ENCODE measurements around the gene KCNJ10.

The KCNJ10 gene

GRCh38 chr1:160098852-160099561, 29.0 kb upstream of the KCNJ10 start:
- DNase-seq: peak; percentile 94

- DNase-seq: peak; percentile 92
Observed at GRCh38 chr1:160097911-160098851, 28.2 kb upstream of the KCNJ10 start, which contains the start of gene IGSF8. Gene IGSF8, minus strand, starts transcription at chr1:160098619. Its CDS starts 147 bp downstream, at chr1:160098472.

- no peak for DNase-seq
Observed at GRCh38 chr1:160097151-160097910, 27.4 kb upstream of the KCNJ10 start.

GRCh38 chr1:160096274-160097116, 26.5 kb upstream of the KCNJ10 start:
- DNase-seq: no peak

GRCh38 chr1:160095382-160096105, 25.6 kb upstream of the KCNJ10 start:
- DNase-seq: no peak

- no peak for DNase-seq
Observed at GRCh38 chr1:160094806-160095205, 24.8 kb upstream of the KCNJ10 start.

GRCh38 chr1:160094291-160094625, 24.3 kb upstream of the KCNJ10 start:
- DNase-seq: no peak

GRCh38 chr1:160093624-160094290, 23.8 kb upstream of the KCNJ10 start:
- no peak for DNase-seq

- DNase-seq: no peak
Observed at GRCh38 chr1:160093069-160093395, 23.1 kb upstream of the KCNJ10 start.

GRCh38 chr1:160092366-160093068, 22.6 kb upstream of the KCNJ10 start:
- DNase-seq: no peak

GRCh38 chr1:160091666-160092223, 21.8 kb upstream of the KCNJ10 start:
- no peak for DNase-seq

GRCh38 chr1:160090760-160091159, 20.8 kb upstream of the KCNJ10 start:
- no peak for DNase-seq

GRCh38 chr1:160089883-160090282, 19.9 kb upstream of the KCNJ10 start:
- no peak for DNase-seq

- DNase-seq: no peak
Observed at GRCh38 chr1:160087118-160087662, 17.2 kb upstream of the KCNJ10 start.

- DNase-seq: no peak
Observed at GRCh38 chr1:160086456-160086892, 16.5 kb upstream of the KCNJ10 start.

GRCh38 chr1:160085686-160086455, 15.9 kb upstream of the KCNJ10 start:
- peak; percentile 33 for DNase-seq

- DNase-seq: no peak
Observed at GRCh38 chr1:160084771-160085321, 14.9 kb upstream of the KCNJ10 start.

- no peak for DNase-seq
Observed at GRCh38 chr1:160083968-160084770, 14.2 kb upstream of the KCNJ10 start.
